ENCODE data around the gene LETM1. TPM values are rescaled to one million over a fixed set of nuclear protein-coding genes. Genes with fewer than 3 reads are reported as not detected.
A peak's percentile ranks its signal among the peaks of the same experiment; 100 is the strongest.

Gene LETM1
- polyA plus RNA-seq = 10 to 100 TPM in 2 of 3 donors, 1 to 10 TPM in 1; 8.0 to 17.0 (median 10.6) TPM

- H3K4me1 Mint-ChIP-seq = peaks cover 31 to 42% of the 10 kb centered on the region in 2 donors
- DNase-seq = peak; percentile 89 to 91 (median 90)
- H3K36me3 Mint-ChIP-seq = no peaks in the 10 kb centered on the region
- no peaks in the 10 kb centered on the region for H3K9me3 Mint-ChIP-seq
- H3K27me3 Mint-ChIP-seq (ENCODE audit: low read depth in 3 of 3) = peaks cover 0 to 4% (median 2%) of the 10 kb centered on the region in 3 donors
- H3K4me3 Mint-ChIP-seq = peak within 1 kb of the TSS; percentile 75 to 85 (median 84)
- H3K27ac Mint-ChIP-seq = peak within 1 kb of the TSS; percentile 45 to 74 (median 51)
These were observed at the start of gene LETM1 for GRCh38 chr4:1856071-1856942. TSS of gene LETM1 (minus strand) at chr4:1856156. CDS start at chr4:1855950, 206 bp downstream.

- peaks cover 4 to 23% (median 5%) of the 10 kb centered on the region in 3 donors for H3K36me3 Mint-ChIP-seq
- H3K27ac Mint-ChIP-seq = peak overlapping the region in 1 of 6 donors; percentile 42
- H3K4me3 Mint-ChIP-seq = no peak overlapping the region
- H3K27me3 Mint-ChIP-seq (ENCODE audit: low read depth in 3 of 3) = no peaks in the 10 kb centered on the region
- no peak for DNase-seq
- H3K9me3 Mint-ChIP-seq = no peaks in the 10 kb centered on the region
- peaks cover 13 to 27% of the 10 kb centered on the region in 2 donors for H3K4me1 Mint-ChIP-seq
These were observed 48.1 kb upstream of the LETM1 start for GRCh38 chr4:1904042-1904441.

- Mint-ChIP-seq H3K36me3 (peaks cover 4 to 20% (median 5%) of the 10 kb centered on the region in 3 donors), H3K4me3 (no peak overlapping the region), H3K27me3 (ENCODE audit: low read depth in 3 of 3) (no peaks in the 10 kb centered on the region), H3K9me3 (no peaks in the 10 kb centered on the region), H3K4me1 (peaks cover 10 to 21% of the 10 kb centered on the region in 2 donors), H3K27ac (no peak overlapping the region)
- no peak for DNase-seq
These were observed 47.1 kb upstream of the LETM1 start for GRCh38 chr4:1903035-1903434.

GRCh38 chr4:1902243-1902642 lies 46.3 kb upstream of the LETM1 start:
- Mint-ChIP-seq H3K4me3 (no peak overlapping the region), H3K36me3 (peaks cover 4 to 20% (median 5%) of the 10 kb centered on the region in 3 donors), H3K9me3 (no peaks in the 10 kb centered on the region), H3K4me1 (peaks cover 10 to 19% of the 10 kb centered on the region in 2 donors), H3K27me3 (ENCODE audit: low read depth in 3 of 3) (no peaks in the 10 kb centered on the region), H3K27ac (no peak overlapping the region)
- DNase-seq = no peak

- no peak for DNase-seq
- Mint-ChIP-seq H3K4me1 (peaks cover 6 to 12% of the 10 kb centered on the region in 2 donors), H3K27ac (peak overlapping the region in 1 of 6 donors; percentile 39), H3K4me3 (no peak overlapping the region), H3K27me3 (ENCODE audit: low read depth in 3 of 3) (no peaks in the 10 kb centered on the region), H3K36me3 (peaks cover 4 to 20% (median 5%) of the 10 kb centered on the region in 3 donors), H3K9me3 (no peaks in the 10 kb centered on the region)
These were observed 45.2 kb upstream of the LETM1 start for GRCh38 chr4:1901127-1901526.

GRCh38 chr4:1900624-1901023 lies 44.7 kb upstream of the LETM1 start:
- Mint-ChIP-seq H3K36me3 (peaks cover 4 to 20% (median 5%) of the 10 kb centered on the region in 3 donors), H3K27ac (peak overlapping the region in 1 of 6 donors; percentile 39), H3K9me3 (no peaks in the 10 kb centered on the region), H3K4me1 (peaks cover 6 to 12% of the 10 kb centered on the region in 2 donors), H3K4me3 (no peak overlapping the region), H3K27me3 (ENCODE audit: low read depth in 3 of 3) (no peaks in the 10 kb centered on the region)
- DNase-seq = no peak

- Mint-ChIP-seq H3K4me3 (no peak overlapping the region), H3K27me3 (ENCODE audit: low read depth in 3 of 3) (no peaks in the 10 kb centered on the region), H3K4me1 (peaks cover 6 to 13% of the 10 kb centered on the region in 2 donors), H3K36me3 (peaks cover 4 to 18% (median 5%) of the 10 kb centered on the region in 3 donors), H3K9me3 (no peaks in the 10 kb centered on the region), H3K27ac (no peak overlapping the region)
- DNase-seq = no peak
These were observed 44.1 kb upstream of the LETM1 start for GRCh38 chr4:1900087-1900433.

- H3K9me3 Mint-ChIP-seq = no peaks in the 10 kb centered on the region
- peaks cover 4 to 13% (median 5%) of the 10 kb centered on the region in 3 donors for H3K36me3 Mint-ChIP-seq
- peaks cover 6 to 18% of the 10 kb centered on the region in 2 donors for H3K4me1 Mint-ChIP-seq
- peak overlapping the region in 3 of 6 donors; percentile 19 to 76 (median 73) for H3K27ac Mint-ChIP-seq
- DNase-seq = peak; percentile 70 to 75 (median 72)
- no peaks in the 10 kb centered on the region for H3K27me3 Mint-ChIP-seq (ENCODE audit: low read depth in 3 of 3)
- H3K4me3 Mint-ChIP-seq = peak overlapping the region in 1 of 5 donors; percentile 70
These were observed 43.5 kb upstream of the LETM1 start for GRCh38 chr4:1899149-1900086.

GRCh38 chr4:1898681-1899080 lies 42.7 kb upstream of the LETM1 start:
- H3K36me3 Mint-ChIP-seq = peaks cover 4 to 11% (median 5%) of the 10 kb centered on the region in 3 donors
- peak overlapping the region in 3 of 6 donors; percentile 19 to 76 (median 73) for H3K27ac Mint-ChIP-seq
- peaks cover 6 to 18% of the 10 kb centered on the region in 2 donors for H3K4me1 Mint-ChIP-seq
- DNase-seq = no peak
- peak overlapping the region in 1 of 5 donors; percentile 70 for H3K4me3 Mint-ChIP-seq
- no peaks in the 10 kb centered on the region for H3K9me3 Mint-ChIP-seq
- no peaks in the 10 kb centered on the region for H3K27me3 Mint-ChIP-seq (ENCODE audit: low read depth in 3 of 3)

GRCh38 chr4:1898007-1898406 lies 42.1 kb upstream of the LETM1 start:
- Mint-ChIP-seq H3K36me3 (peaks cover 0 to 7% (median 5%) of the 10 kb centered on the region in 3 donors), H3K4me3 (no peak overlapping the region), H3K27me3 (ENCODE audit: low read depth in 3 of 3) (peaks cover 0 to 2% (median 0%) of the 10 kb centered on the region in 3 donors), H3K27ac (peak overlapping the region in 1 of 6 donors; percentile 44), H3K4me1 (peaks cover 6 to 13% of the 10 kb centered on the region in 2 donors), H3K9me3 (no peaks in the 10 kb centered on the region)
- DNase-seq = no peak

GRCh38 chr4:1896658-1896991 lies 40.7 kb upstream of the LETM1 start:
- peaks cover 0 to 7% (median 5%) of the 10 kb centered on the region in 3 donors for H3K36me3 Mint-ChIP-seq
- H3K27me3 Mint-ChIP-seq (ENCODE audit: low read depth in 3 of 3) = peaks cover 0 to 2% (median 0%) of the 10 kb centered on the region in 3 donors
- H3K4me3 Mint-ChIP-seq = no peak overlapping the region
- no peak for DNase-seq
- peaks cover 8 to 13% of the 10 kb centered on the region in 2 donors for H3K4me1 Mint-ChIP-seq
- H3K9me3 Mint-ChIP-seq = no peaks in the 10 kb centered on the region
- peak overlapping the region in 1 of 6 donors; percentile 6 for H3K27ac Mint-ChIP-seq

GRCh38 chr4:1895971-1896657 lies 40.2 kb upstream of the LETM1 start:
- no peak overlapping the region for H3K27ac Mint-ChIP-seq
- no peak overlapping the region for H3K4me3 Mint-ChIP-seq
- peaks cover 8 to 13% of the 10 kb centered on the region in 2 donors for H3K4me1 Mint-ChIP-seq

GRCh38 chr4:1890979-1891570 lies 35.1 kb upstream of the LETM1 start:
- DNase-seq = no peak
- Mint-ChIP-seq H3K4me3 (no peak overlapping the region), H3K36me3 (no peaks in the 10 kb centered on the region), H3K4me1 (peaks cover 4 to 17% of the 10 kb centered on the region in 2 donors), H3K27me3 (ENCODE audit: low read depth in 3 of 3) (peaks cover 0 to 2% (median 0%) of the 10 kb centered on the region in 3 donors), H3K9me3 (no peaks in the 10 kb centered on the region), H3K27ac (no peak overlapping the region)

More at GRCh38 chr4:1895971-1896657, 40.2 kb upstream of the LETM1 start:
- Mint-ChIP-seq H3K27me3 (ENCODE audit: low read depth in 3 of 3) (peaks cover 0 to 2% (median 0%) of the 10 kb centered on the region in 3 donors), H3K36me3 (peaks cover 0 to 5% (median 4%) of the 10 kb centered on the region in 3 donors), H3K9me3 (no peaks in the 10 kb centered on the region)
- no peak for DNase-seq

Data from immature natural killer cell (primary cell).